ENCODE results near the gene PHF11.

The PHF11 gene

GRCh38 chr13:49452725-49453457, 42.9 kb upstream of the PHF11 start:
- Histone ChIP-seq H3K27ac (ENCODE audit: poor library complexity, severe bottlenecking) (no peak overlapping the region), H3K9me3 (ENCODE audit: severe bottlenecking) (no peaks in the 10 kb centered on the region), H3K27me3 (ENCODE audit: insufficient read depth, poor library complexity, severe bottlenecking) (no peaks in the 10 kb centered on the region), H3K36me3 (ENCODE audit: low read depth) (0 out of 2 replicates have a peak, but pooled peaks cover 3% of the 10 kb centered on the region), H3K4me1 (ENCODE audit: insufficient read depth, poor library complexity, severe bottlenecking) (peaks cover 7% of the 10 kb centered on the region), H3K4me3 (ENCODE audit: severe bottlenecking) (no peak overlapping the region)
- no peak for ATAC-seq (ENCODE audit: low read depth)
- TF ChIP-seq, protein P1, sequence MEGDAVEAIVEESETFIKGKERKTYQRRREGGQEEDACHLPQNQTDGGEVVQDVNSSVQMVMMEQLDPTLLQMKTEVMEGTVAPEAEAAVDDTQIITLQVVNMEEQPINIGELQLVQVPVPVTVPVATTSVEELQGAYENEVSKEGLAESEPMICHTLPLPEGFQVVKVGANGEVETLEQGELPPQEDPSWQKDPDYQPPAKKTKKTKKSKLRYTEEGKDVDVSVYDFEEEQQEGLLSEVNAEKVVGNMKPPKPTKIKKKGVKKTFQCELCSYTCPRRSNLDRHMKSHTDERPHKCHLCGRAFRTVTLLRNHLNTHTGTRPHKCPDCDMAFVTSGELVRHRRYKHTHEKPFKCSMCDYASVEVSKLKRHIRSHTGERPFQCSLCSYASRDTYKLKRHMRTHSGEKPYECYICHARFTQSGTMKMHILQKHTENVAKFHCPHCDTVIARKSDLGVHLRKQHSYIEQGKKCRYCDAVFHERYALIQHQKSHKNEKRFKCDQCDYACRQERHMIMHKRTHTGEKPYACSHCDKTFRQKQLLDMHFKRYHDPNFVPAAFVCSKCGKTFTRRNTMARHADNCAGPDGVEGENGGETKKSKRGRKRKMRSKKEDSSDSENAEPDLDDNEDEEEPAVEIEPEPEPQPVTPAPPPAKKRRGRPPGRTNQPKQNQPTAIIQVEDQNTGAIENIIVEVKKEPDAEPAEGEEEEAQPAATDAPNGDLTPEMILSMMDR (IDR thresholded peaks at IDR 0.05; ENCODE audit: poor library complexity, severe bottlenecking): no peak
- DNase-seq (ENCODE audit: low spot score): no peak

DNA sequence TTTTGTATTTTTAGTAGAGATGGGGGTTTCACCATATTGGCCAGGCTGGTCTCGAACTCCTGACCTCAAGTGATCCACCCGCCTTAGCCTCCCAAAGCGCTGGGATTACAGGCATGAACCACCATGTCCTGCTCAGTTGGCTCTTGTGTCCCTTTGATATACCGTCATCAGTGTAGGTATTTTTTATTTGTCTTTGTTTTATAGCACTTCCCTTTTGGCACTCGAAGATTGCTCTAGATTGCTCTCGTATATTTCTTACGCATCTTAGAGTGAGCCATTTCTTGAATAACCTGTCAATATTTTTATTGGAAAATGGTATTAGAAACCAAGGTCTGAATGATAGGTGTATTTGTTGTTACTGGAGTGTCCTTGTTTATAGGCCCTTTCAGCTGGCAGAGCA, 42.3 kb upstream of the PHF11 start:
- Histone ChIP-seq H3K4me3 (ENCODE audit: severe bottlenecking) (no peak overlapping the region), H3K36me3 (ENCODE audit: low read depth) (0 out of 2 replicates have a peak, but pooled peaks cover 3% of the 10 kb centered on the region), H3K4me1 (ENCODE audit: insufficient read depth, poor library complexity, severe bottlenecking) (peaks cover 7% of the 10 kb centered on the region), H3K27me3 (ENCODE audit: insufficient read depth, poor library complexity, severe bottlenecking) (no peaks in the 10 kb centered on the region), H3K27ac (ENCODE audit: poor library complexity, severe bottlenecking) (no peak overlapping the region), H3K9me3 (ENCODE audit: severe bottlenecking) (no peaks in the 10 kb centered on the region)
- no peak for ATAC-seq (ENCODE audit: low read depth)
- TF ChIP-seq, protein P1 (IDR thresholded peaks at IDR 0.05; ENCODE audit: poor library complexity, severe bottlenecking): no peak
- no peak for DNase-seq (ENCODE audit: low spot score)

- Histone ChIP-seq H3K9me3 (ENCODE audit: severe bottlenecking) (no peaks in the 10 kb centered on the region), H3K27ac (ENCODE audit: poor library complexity, severe bottlenecking) (no peak overlapping the region), H3K4me3 (ENCODE audit: severe bottlenecking) (no peak overlapping the region), H3K36me3 (ENCODE audit: low read depth) (0 out of 2 replicates have a peak, but pooled peaks cover 3% of the 10 kb centered on the region), H3K27me3 (ENCODE audit: insufficient read depth, poor library complexity, severe bottlenecking) (no peaks in the 10 kb centered on the region), H3K4me1 (ENCODE audit: insufficient read depth, poor library complexity, severe bottlenecking) (peaks cover 7% of the 10 kb centered on the region)
- ATAC-seq (ENCODE audit: low read depth): no peak
- no peak for DNase-seq (ENCODE audit: low spot score)
- TF ChIP-seq, protein P1 (IDR thresholded peaks at IDR 0.05; ENCODE audit: poor library complexity, severe bottlenecking): no peak
Measured at GRCh38 chr13:49454388-49455006, 41.3 kb upstream of the PHF11 start.

DNA sequence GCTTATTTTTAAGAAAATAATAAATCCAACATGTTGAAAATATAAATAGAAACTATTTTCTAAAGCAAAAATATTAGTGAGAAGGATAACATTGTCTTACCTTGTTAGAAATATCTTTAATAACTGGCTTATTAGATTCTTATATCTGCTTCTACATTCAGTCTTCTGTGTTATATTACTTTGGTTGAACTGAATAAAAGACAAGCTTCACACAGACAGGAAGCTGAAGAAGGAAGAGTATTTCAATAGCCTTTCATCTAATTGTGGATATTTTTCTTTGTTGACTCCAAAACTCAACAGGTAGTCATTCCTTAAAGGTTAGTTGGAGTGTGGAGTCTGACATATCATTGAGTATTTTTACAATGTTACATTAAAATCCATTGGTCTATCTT, 40.8 kb upstream of the PHF11 start:
- TF ChIP-seq, protein P1 (IDR thresholded peaks at IDR 0.05; ENCODE audit: poor library complexity, severe bottlenecking): no peak
- no peak for ATAC-seq (ENCODE audit: low read depth)
- Histone ChIP-seq H3K27me3 (ENCODE audit: insufficient read depth, poor library complexity, severe bottlenecking) (no peaks in the 10 kb centered on the region), H3K4me3 (ENCODE audit: severe bottlenecking) (no peak overlapping the region), H3K9me3 (ENCODE audit: severe bottlenecking) (no peaks in the 10 kb centered on the region), H3K36me3 (ENCODE audit: low read depth) (0 out of 2 replicates have a peak, but pooled peaks cover 3% of the 10 kb centered on the region), H3K4me1 (ENCODE audit: insufficient read depth, poor library complexity, severe bottlenecking) (peaks cover 7% of the 10 kb centered on the region), H3K27ac (ENCODE audit: poor library complexity, severe bottlenecking) (no peak overlapping the region)
- DNase-seq (ENCODE audit: low spot score): no peak

GRCh38 chr13:49456156-49456555, 39.6 kb upstream of the PHF11 start:
- TF ChIP-seq, protein P1 (IDR thresholded peaks at IDR 0.05; ENCODE audit: poor library complexity, severe bottlenecking): no peak
- ATAC-seq (ENCODE audit: low read depth) (no peak), DNase-seq (ENCODE audit: low spot score) (no peak)
- Histone ChIP-seq H3K4me3 (ENCODE audit: severe bottlenecking) (no peak overlapping the region), H3K9me3 (ENCODE audit: severe bottlenecking) (no peaks in the 10 kb centered on the region), H3K27ac (ENCODE audit: poor library complexity, severe bottlenecking) (no peak overlapping the region), H3K36me3 (ENCODE audit: low read depth) (peaks cover 8% of the 10 kb centered on the region), H3K27me3 (ENCODE audit: insufficient read depth, poor library complexity, severe bottlenecking) (no peaks in the 10 kb centered on the region), H3K4me1 (ENCODE audit: insufficient read depth, poor library complexity, severe bottlenecking) (peaks cover 7% of the 10 kb centered on the region)

Measured in RWPE2 (cell line).